ENCODE results near the gene GNPNAT1. TPM values are rescaled to one million over a fixed set of nuclear protein-coding genes. Genes with fewer than 3 reads are reported as not detected.

The GNPNAT1 gene
- total RNA-seq, 2 donors from 2014 or later, result 5.9 to 9.3 TPM

- Histone ChIP-seq H3K27ac (peak overlapping the region; percentile 13 to 54), H3K27me3 (no peaks in the 10 kb centered on the region), H3K4me1 (peaks cover 0 to 14% of the 10 kb centered on the region in 2 donors), H3K9me3 (no peaks in the 10 kb centered on the region), H3K36me3 (peaks cover 5% of the 10 kb centered on the region), H3K4me3 (no peak overlapping the region)
- DNase-seq (ENCODE audit: low spot score), result no peak
- TF ChIP-seq, protein P1, sequence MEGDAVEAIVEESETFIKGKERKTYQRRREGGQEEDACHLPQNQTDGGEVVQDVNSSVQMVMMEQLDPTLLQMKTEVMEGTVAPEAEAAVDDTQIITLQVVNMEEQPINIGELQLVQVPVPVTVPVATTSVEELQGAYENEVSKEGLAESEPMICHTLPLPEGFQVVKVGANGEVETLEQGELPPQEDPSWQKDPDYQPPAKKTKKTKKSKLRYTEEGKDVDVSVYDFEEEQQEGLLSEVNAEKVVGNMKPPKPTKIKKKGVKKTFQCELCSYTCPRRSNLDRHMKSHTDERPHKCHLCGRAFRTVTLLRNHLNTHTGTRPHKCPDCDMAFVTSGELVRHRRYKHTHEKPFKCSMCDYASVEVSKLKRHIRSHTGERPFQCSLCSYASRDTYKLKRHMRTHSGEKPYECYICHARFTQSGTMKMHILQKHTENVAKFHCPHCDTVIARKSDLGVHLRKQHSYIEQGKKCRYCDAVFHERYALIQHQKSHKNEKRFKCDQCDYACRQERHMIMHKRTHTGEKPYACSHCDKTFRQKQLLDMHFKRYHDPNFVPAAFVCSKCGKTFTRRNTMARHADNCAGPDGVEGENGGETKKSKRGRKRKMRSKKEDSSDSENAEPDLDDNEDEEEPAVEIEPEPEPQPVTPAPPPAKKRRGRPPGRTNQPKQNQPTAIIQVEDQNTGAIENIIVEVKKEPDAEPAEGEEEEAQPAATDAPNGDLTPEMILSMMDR (IDR thresholded peaks at IDR 0.05), result no peak
Observed at GRCh38 chr14:52741865-52742264, 49.5 kb downstream of the GNPNAT1 start.

DNA sequence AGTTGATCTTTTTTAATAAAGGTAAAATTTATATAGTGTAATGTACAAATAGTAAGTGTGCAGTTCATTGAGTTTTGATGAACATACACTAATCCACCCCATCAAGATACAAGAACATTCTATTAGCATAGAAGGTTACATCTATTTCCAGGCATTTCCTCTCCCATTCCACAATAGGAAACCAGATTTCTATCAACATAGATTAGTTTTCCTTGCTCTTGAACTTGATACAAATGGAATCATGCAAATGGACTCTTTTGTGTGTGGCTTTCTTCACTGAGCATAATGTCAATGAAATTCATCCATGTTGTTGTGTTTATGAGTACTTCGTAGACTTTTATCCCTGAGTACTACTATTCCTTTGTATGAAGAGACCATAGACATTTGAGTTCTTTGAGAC is 50.7 kb downstream of the GNPNAT1 start:
- Histone ChIP-seq H3K36me3 (no peaks in the 10 kb centered on the region), H3K9me3 (no peaks in the 10 kb centered on the region), H3K4me1 (peaks cover 0 to 14% of the 10 kb centered on the region in 2 donors), H3K27ac (no peak overlapping the region), H3K4me3 (no peak overlapping the region), H3K27me3 (no peaks in the 10 kb centered on the region)
- no peak for DNase-seq (ENCODE audit: low spot score)
- TF ChIP-seq, protein P1 (IDR thresholded peaks at IDR 0.05), result no peak

GRCh38 chr14:52738409-52738808 is 53.0 kb downstream of the GNPNAT1 start:
- H3K27ac ChIP-seq, result no peak overlapping the region
- no peak for DNase-seq (ENCODE audit: low spot score)
- H3K4me3 ChIP-seq, result no peak overlapping the region
- no peaks in the 10 kb centered on the region for H3K36me3 ChIP-seq
- H3K9me3 ChIP-seq, result no peaks in the 10 kb centered on the region
- no peaks in the 10 kb centered on the region for H3K27me3 ChIP-seq
- peaks cover 0 to 14% of the 10 kb centered on the region in 2 donors for H3K4me1 ChIP-seq
- TF ChIP-seq, protein P1 (IDR thresholded peaks at IDR 0.05), result no peak

DNA sequence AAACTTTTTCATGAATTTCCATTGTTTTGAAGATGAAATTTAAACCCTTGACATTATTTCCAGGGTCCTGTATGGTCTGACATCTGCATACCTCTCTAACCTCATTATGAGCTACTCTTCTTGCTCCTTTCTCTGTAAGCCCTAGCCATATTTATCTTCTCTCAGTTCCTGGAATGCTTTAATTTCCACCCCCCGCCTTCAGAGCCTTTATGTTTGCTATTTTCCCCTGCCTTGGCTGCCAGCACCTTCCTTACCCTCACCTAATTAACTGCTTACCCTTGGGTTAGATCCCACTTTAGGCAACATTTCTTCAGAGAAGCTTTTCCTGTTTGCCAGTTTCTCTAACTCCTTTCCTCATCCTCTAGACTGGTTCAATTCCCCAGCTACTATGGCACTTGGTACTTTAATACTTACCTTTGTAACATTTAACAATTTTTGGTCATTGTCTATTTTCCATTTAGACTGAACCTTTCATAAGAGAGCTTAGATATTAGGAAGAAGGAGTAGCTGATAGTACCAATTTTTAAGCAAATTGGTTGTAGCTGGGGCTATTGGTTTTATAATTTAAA is 55.4 kb downstream of the GNPNAT1 start:
- H3K4me1 ChIP-seq, result peaks cover 0 to 7% of the 10 kb centered on the region in 2 donors
- no peak for DNase-seq (ENCODE audit: low spot score)
- no peaks in the 10 kb centered on the region for H3K27me3 ChIP-seq
- no peaks in the 10 kb centered on the region for H3K9me3 ChIP-seq
- no peaks in the 10 kb centered on the region for H3K36me3 ChIP-seq
- H3K27ac ChIP-seq, result no peak overlapping the region
- no peak overlapping the region for H3K4me3 ChIP-seq
- TF ChIP-seq, protein P1 (IDR thresholded peaks at IDR 0.05), result no peak

DNA sequence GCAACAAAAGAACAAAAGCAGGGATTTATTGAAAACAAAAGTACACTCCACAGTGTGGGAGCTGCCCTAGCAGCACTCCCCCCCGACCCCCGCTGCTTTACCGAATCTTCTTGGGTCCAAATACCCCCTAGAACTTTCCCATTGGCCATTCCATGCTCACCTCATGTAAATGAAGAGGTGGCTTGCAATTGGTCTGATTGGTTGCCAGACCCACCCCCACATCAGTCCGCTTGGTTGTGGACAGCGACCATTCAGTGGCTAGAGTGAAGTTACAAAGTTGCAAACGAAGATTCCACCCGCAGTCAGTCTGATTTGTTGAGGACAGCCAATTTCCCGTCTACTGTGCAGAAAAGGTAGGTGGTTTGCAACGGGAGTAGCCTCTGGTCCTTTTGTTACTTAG is 57.6 kb downstream of the GNPNAT1 start:
- TF ChIP-seq, protein P1 (IDR thresholded peaks at IDR 0.05), result no peak
- no peak overlapping the region for H3K4me3 ChIP-seq
- no peak overlapping the region for H3K27ac ChIP-seq

GRCh38 chr14:52730709-52731111 is 60.7 kb downstream of the GNPNAT1 start:
- no peak for DNase-seq (ENCODE audit: low spot score)
- peaks cover 0 to 8% of the 10 kb centered on the region in 2 donors for H3K4me1 ChIP-seq
- TF ChIP-seq, protein P1 (IDR thresholded peaks at IDR 0.05), result no peak
- no peaks in the 10 kb centered on the region for H3K27me3 ChIP-seq
- H3K4me3 ChIP-seq, result peak overlapping the region; percentile 87 to 99
- peak overlapping the region; percentile 88 to 90 for H3K27ac ChIP-seq
- H3K36me3 ChIP-seq, result peaks cover 9% of the 10 kb centered on the region
- H3K9me3 ChIP-seq, result no peaks in the 10 kb centered on the region

More for the DNA sequence above, 57.6 kb downstream of the GNPNAT1 start:
- no peaks in the 10 kb centered on the region for H3K27me3 ChIP-seq
- H3K9me3 ChIP-seq, result no peaks in the 10 kb centered on the region
- H3K4me1 ChIP-seq, result peaks cover 0 to 8% of the 10 kb centered on the region in 2 donors
- no peak for DNase-seq (ENCODE audit: low spot score)
- H3K36me3 ChIP-seq, result no peaks in the 10 kb centered on the region

Measured in right atrium auricular region (tissue), 2 donors.